ENCODE data around the gene PSMD12.

GRCh38 chr17:67294451-67295199, 71.8 kb downstream of the PSMD12 start:
- TF ChIP-seq FOXA1 (IDR thresholded peaks at IDR 0.05) (no peak), LEF1 (IDR thresholded peaks at IDR 0.05; ENCODE audit: borderline replicate concordance) (no peak), FOXM1 (IDR thresholded peaks at IDR 0.05; ENCODE audit: borderline replicate concordance) (no peak), TARDBP (IDR thresholded peaks at IDR 0.05) (no peak), FOXK2 (IDR thresholded peaks at IDR 0.05) (no peak), NFRKB (IDR thresholded peaks at IDR 0.05) (no peak), SP1 (IDR thresholded peaks at IDR 0.05) (no peak), ZNF384 (IDR thresholded peaks at IDR 0.05) (no peak), ELF4 (IDR thresholded peaks at IDR 0.05) (no peak), SUZ12 (IDR thresholded peaks at IDR 0.05) (no peak), BHLHE40 (IDR thresholded peaks at IDR 0.05; ENCODE audit: borderline replicate concordance) (no peak), L3MBTL2 (conservative IDR thresholded peaks at IDR 0.05) (no peak)
